ENCODE data around the gene DDRGK1.
A peak's percentile ranks its signal among the peaks of the same experiment; 100 is the strongest.
"Not testable (repeated sequence)": the region's sequence is repeated elsewhere in the genome, so short reads cannot be mapped to it uniquely, and the experiment has no call there.

DDRGK1 gene

GRCh38 chr20:3188823-3189413, 15.6 kb downstream of the DDRGK1 start:
- DNase-seq (ENCODE audit: low read depth in 2 of 2, low spot score in 1 of 2): no peak

GRCh38 chr20:3187861-3188260, 16.6 kb downstream of the DDRGK1 start:
- not testable (repeated sequence) for DNase-seq (ENCODE audit: low read depth in 2 of 2, low spot score in 1 of 2)

DNA sequence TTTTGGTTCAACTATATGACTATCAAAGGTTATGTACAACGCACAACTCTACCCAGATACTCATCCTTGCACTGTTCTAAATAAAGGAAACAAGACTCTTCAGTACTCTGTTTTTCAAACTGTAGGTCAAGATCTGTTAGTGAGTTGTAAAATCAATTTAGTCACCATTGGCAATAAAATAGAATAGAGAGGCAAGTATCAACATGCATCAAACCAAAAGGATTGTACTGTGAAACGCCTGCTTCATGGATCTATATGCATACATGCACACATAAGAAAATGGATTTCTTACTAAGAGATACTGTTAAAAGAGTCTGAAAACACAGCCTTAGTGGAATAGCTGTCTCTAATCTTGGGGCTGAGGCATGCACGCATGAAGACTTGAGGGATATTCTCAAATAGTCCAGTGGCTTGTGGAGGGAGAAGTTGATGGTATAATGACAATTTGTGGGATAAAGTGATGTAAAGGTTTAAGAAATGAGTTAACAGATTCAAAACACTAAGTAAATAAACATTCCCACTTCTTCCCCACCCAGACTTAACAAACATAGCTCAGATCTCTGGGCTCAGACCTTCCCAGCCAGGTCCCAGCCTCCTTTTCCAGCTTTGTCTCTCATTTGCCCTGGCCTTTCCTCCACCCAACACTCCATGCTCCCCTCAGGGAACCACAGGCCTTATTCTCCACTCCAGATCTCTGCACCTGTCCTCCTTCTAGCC, 20.4 kb downstream of the DDRGK1 start:
- DNase-seq (ENCODE audit: low read depth in 2 of 2, low spot score in 1 of 2): no peak

DNA sequence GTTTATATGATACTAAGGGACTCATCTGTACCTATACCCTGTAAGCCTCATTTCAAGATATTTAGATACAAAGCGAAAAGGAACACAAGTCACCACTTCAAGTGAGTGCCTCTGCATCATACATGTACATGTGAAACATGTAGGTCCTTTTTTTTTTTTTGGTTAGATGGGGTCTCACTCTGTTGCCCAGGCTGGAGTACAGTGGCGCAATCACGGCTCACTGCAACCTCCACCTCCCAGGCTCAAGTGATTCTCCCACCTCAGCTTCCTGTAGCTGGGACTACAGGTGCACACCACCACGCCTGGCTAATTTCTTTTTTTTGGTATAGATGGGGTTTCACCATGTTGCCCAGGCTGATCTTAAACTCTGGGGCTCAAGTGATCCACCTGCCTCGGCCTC, 22.1 kb downstream of the DDRGK1 start:
- not testable (repeated sequence) for DNase-seq (ENCODE audit: low read depth in 2 of 2, low spot score in 1 of 2)

DNA sequence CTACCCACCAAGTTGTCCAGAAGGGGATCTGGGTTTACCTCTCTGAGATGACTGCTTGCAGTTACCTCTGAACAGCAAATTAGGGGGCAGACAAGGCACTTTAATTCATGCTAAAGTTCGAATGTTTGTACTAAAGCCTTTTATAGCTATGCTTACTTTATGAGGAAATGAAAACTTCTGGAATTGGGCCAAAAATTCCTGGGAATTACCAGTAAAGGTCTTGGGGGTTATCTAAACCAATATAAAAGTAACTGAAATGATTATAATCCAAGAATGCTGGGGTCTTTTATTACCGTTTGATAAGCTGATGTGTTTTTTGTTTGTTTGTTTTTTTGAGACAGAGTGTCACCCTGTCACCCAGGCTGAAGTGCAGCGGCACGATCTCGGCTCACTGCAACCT, 23.2 kb downstream of the DDRGK1 start:
- DNase-seq (ENCODE audit: low read depth in 2 of 2, low spot score in 1 of 2): no peak

- DNase-seq (ENCODE audit: low read depth in 2 of 2, low spot score in 1 of 2): no peak
Measured at GRCh38 chr20:3180319-3180718, 24.2 kb downstream of the DDRGK1 start.

DNA sequence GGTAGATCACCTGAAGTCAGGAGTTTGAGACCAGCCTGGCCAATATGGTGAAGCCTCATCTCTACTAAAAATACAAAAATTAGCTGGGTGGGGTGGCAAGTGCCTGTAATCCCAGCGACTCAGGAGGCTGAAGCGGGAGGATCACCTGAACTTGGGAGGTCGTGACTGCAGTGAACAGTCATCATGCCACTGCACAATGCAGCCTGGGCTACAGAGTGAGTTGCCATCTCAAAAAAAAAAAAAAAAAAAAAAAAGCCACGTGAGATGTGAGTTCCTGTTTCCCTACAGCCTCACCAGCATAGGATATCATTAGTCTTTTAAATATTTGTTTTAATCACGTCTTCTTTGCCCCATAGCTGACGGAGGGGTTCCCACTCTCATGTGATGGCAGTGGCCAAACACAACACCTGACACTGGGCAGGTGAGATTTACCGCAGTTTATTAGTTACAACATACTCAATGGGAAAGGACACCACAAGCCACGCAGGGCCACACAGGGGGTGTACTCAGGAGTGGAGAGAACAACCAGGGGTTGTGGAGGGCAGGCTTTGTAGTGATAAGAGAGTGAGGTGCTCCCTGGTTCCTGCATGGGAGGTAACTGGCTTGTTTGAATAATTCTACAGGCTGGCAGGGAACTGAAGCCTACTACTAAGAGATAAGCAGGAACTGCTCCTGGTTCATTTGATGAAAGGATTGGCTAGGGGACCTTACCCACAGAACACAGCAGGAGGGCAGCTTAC, 26.6 kb downstream of the DDRGK1 start:
- DNase-seq (ENCODE audit: low read depth in 2 of 2, low spot score in 1 of 2): no peak

- DNase-seq (ENCODE audit: low read depth in 2 of 2, low spot score in 1 of 2): no peak
Measured at GRCh38 chr20:3175270-3175669, 29.2 kb downstream of the DDRGK1 start.

GRCh38 chr20:3174442-3175261, 29.8 kb downstream of the DDRGK1 start:
- no peak for DNase-seq (ENCODE audit: low read depth in 2 of 2, low spot score in 1 of 2)

- peak; percentile 80 to 82 for DNase-seq (ENCODE audit: low read depth in 2 of 2, low spot score in 1 of 2)
Measured at GRCh38 chr20:3173610-3174441, 30.7 kb downstream of the DDRGK1 start.

DNA sequence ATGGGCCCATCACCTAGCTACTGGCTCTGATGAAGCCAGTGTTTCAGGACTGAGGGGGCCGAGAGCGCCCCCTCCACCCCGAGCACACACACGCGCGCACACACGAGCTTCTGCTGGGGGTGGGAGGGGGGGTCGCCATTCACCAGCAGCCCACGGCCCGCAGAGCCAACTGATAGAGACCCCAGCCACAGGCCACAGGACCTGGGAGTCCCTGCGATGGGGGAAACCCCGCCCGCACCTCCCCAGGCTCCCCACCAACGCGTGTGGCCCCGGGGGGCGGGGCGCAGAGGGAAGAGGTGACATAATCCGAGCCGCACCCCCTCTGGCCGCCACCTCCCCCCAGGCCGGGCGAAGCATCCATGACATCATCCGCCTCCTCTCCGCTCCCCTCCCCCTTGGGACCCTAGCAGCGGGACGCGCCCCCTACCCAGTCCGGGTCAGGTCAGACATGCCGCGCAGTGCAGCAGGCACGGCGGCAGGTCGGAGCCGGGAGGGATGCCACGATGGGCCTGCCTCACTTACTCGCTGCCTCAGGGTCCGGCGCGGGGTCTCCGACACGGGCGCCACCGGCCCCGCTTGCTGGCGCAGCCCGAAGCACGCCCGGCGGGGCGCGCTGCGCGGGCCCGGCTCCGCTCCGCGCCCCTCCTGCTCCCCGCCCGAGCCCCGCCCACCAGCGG, 31.4 kb downstream of the DDRGK1 start, which contains the start of gene LZTS3:
TSS of gene LZTS3 (minus strand) at position 617 of the 677 bp plus-strand sequence. CDS start 6,386 bp downstream, outside the sequence.
- DNase-seq (ENCODE audit: low read depth in 2 of 2, low spot score in 1 of 2): peak; percentile 72 to 73

GRCh38 chr20:3172126-3172932, 32.2 kb downstream of the DDRGK1 start:
- DNase-seq (ENCODE audit: low read depth in 2 of 2, low spot score in 1 of 2): no peak

GRCh38 chr20:3171391-3172125, 32.9 kb downstream of the DDRGK1 start:
- DNase-seq (ENCODE audit: low read depth in 2 of 2, low spot score in 1 of 2): no peak

DNA sequence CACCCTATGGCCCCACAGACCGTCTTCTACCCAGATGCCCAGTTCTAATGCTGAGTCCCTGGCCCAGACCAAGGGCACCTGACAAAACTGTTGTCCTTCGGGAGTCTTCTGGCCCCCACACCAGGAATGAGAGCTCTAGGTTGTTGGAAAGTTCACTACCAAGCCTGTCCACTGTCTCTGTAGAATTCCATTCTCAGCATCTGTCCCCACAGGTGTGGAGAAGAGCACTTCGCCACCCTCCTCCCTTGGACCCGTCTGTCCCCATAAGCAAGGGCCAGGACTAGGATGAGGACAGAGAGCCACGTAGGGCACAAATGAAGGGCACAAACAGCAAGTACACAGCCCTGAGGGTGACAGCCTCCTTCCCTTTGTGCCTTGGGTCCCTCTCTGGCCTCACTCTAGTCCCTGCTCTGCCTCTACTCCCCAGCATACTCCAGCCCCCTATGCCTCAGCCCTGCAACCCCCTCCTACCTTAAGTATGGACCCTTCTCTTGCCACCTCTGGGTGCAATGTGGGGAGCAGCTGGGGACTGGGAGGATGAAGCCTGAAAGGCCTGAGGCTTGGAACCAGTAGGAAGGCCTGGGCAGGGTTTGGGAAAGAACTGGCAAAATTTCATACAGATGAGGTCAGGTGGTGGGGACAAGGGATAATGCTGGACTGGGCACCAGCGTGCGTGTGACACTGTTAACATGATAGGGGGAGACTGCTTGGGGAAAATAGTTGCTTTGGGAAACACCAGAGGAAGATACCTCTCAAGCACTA, 35.5 kb downstream of the DDRGK1 start:
- DNase-seq (ENCODE audit: low read depth in 2 of 2, low spot score in 1 of 2): no peak

- DNase-seq (ENCODE audit: low read depth in 2 of 2, low spot score in 1 of 2): no peak
Measured at GRCh38 chr20:3168079-3168828, 36.2 kb downstream of the DDRGK1 start.

- DNase-seq (ENCODE audit: low read depth in 2 of 2, low spot score in 1 of 2): no peak
Measured at GRCh38 chr20:3167738-3168078, 36.8 kb downstream of the DDRGK1 start.

DNA sequence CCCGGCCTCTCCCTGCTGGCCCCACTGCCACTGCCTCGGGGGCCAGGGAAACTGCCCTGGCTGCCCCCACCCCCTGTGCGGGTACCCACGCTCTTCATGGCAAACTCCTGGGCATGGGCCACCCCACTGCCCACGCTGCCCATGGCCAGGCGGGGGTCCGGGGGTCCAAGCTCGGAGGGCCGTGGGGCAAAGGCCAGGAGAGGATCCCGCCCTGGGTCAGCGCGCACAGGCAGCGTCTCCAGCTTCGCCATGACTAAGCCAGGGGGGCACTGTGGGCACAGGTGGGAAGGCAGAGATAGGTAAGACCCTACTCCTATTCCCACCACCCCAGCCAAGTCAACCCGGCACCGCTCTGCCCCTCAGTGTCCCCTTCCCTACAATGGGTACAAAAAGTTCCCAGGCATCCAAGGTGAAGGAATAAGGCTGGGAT, 37.6 kb downstream of the DDRGK1 start:
- no peak for DNase-seq (ENCODE audit: low read depth in 2 of 2, low spot score in 1 of 2)
